Suprapubic skin (tissue), 4 donors: ENCODE data around the gene MAPKAPK2. TPM values are rescaled to one million over a fixed set of nuclear protein-coding genes. Genes with fewer than 3 reads are reported as not detected.

Source experiments
- DNase-seq, 2 donors: peaks; one replicate each; pipeline ENCODE4 v3.0.0-alpha.2; 2019; ENCODE audit warnings: low spot score in 2 of 2
- H3K27ac ChIP-seq: fragments of 200-600 bp; sonication (generic); one replicate; pipeline ENCODE4 v1.5.1; 2019
- H3K27me3 ChIP-seq: fragments of 200-600 bp; sonication (generic); one replicate; pipeline ENCODE4 v1.5.1; 2019
- H3K36me3 ChIP-seq: fragments of 200-600 bp; sonication (generic); one replicate; pipeline ENCODE4 v1.5.1; 2019
- H3K4me1 ChIP-seq: fragments of 200-600 bp; sonication (generic); one replicate; pipeline ENCODE4 v1.5.1; 2019
- H3K4me3 ChIP-seq: fragments of 200-600 bp; sonication (generic); one replicate; pipeline ENCODE4 v1.5.1; 2019; ENCODE audit warnings: mild to moderate bottlenecking
- H3K9me3 ChIP-seq: fragments of 200-600 bp; sonication (generic); one replicate; pipeline ENCODE4 v1.5.1; 2019
- EP300 ChIP-seq: sonication (generic); formaldehyde crosslinking; IDR thresholded peaks from one replicate; pipeline ENCODE4 v1.6.1; 2017; ENCODE audit warnings: antibody characterized with exemption
- POLR2A ChIP-seq, 2 donors: fragments of 450-650 bp; IDR thresholded peaks; one replicate each; pipeline ENCODE4 v1.6.1; 2017; ENCODE audit warnings: antibody characterized with exemption in 2 of 2, mild to moderate bottlenecking in 2 of 2, moderate library complexity in 2 of 2
- POLR2AphosphoS5 ChIP-seq, 3 donors: sonication (generic); formaldehyde crosslinking; IDR thresholded peaks; one replicate each; pipeline ENCODE4 v1.6.1; 2017; ENCODE audit warnings: antibody characterized with exemption in 3 of 3
- whole genome bisulfite sequencing: methylation state at CpG from one replicate; pipeline ENCODE4 v1.1.5; 2018; 5-methylcytosine and 5-hydroxymethylcytosine counted together
- total RNA-seq, 4 donors: library from RNA; depleted of rRNA; stranded (reverse); fragments of >200 nt; gene quantifications; one replicate each; pipeline ENCODE4 v1.1.0, GENCODE V29; 2016
- TF ChIP-seq, protein P1 (sequence below), 2 donors: fragments of 200-600 bp in 1 of 2; fragments of 450-650 bp in 1 of 2; sonication (generic) in 1 of 2; IDR thresholded peaks; one replicate each; pipeline ENCODE4 v1.5.1; 2016 to 2019; ENCODE audit warnings: antibody characterized with exemption in 2 of 2, mild to moderate bottlenecking in 1 of 2, moderate library complexity in 1 of 2

MAPKAPK2 gene
- total RNA-seq, 4 donors from 2014 or later, result 38.0 to 72.3 (median 62.4) TPM

DNA sequence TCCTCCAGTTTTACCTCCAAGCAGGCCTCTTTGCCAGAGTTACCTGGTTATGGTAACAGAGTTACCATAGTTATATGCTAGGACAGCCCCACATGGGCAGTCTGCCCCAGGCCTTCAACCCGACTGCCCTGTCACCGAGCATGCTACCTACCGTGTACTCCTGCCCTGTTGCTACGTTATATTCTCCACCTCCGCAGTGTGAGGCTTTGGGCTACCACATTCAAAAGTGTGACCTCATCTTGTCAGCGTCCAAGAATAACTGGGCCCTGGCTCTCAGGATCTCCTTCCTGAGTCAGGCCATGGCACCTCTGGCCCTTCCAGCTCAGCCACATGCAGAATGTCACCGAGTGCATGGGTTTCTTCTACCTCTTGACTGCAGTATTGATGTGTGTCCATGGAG is 8.9 kb downstream of the MAPKAPK2 start:
- DNase-seq, result no peak
- 86% methylated on average over 7 of the region's 7 CpGs for WGBS
- TF ChIP-seq POLR2AphosphoS5 (IDR thresholded peaks at IDR 0.05) (no peak), EP300 (no peak), POLR2A (IDR thresholded peaks at IDR 0.05) (no peak)
- TF ChIP-seq, protein P1, sequence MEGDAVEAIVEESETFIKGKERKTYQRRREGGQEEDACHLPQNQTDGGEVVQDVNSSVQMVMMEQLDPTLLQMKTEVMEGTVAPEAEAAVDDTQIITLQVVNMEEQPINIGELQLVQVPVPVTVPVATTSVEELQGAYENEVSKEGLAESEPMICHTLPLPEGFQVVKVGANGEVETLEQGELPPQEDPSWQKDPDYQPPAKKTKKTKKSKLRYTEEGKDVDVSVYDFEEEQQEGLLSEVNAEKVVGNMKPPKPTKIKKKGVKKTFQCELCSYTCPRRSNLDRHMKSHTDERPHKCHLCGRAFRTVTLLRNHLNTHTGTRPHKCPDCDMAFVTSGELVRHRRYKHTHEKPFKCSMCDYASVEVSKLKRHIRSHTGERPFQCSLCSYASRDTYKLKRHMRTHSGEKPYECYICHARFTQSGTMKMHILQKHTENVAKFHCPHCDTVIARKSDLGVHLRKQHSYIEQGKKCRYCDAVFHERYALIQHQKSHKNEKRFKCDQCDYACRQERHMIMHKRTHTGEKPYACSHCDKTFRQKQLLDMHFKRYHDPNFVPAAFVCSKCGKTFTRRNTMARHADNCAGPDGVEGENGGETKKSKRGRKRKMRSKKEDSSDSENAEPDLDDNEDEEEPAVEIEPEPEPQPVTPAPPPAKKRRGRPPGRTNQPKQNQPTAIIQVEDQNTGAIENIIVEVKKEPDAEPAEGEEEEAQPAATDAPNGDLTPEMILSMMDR (IDR thresholded peaks at IDR 0.05), result no peak
- H3K36me3 ChIP-seq, result peaks cover 7% of the 10 kb centered on the region
- no peak overlapping the region for H3K27ac ChIP-seq
- no peak overlapping the region for H3K4me3 ChIP-seq
- H3K4me1 ChIP-seq, result peaks cover 74% of the 10 kb centered on the region
- no peaks in the 10 kb centered on the region for H3K9me3 ChIP-seq
- H3K27me3 ChIP-seq, result no peaks in the 10 kb centered on the region

DNA sequence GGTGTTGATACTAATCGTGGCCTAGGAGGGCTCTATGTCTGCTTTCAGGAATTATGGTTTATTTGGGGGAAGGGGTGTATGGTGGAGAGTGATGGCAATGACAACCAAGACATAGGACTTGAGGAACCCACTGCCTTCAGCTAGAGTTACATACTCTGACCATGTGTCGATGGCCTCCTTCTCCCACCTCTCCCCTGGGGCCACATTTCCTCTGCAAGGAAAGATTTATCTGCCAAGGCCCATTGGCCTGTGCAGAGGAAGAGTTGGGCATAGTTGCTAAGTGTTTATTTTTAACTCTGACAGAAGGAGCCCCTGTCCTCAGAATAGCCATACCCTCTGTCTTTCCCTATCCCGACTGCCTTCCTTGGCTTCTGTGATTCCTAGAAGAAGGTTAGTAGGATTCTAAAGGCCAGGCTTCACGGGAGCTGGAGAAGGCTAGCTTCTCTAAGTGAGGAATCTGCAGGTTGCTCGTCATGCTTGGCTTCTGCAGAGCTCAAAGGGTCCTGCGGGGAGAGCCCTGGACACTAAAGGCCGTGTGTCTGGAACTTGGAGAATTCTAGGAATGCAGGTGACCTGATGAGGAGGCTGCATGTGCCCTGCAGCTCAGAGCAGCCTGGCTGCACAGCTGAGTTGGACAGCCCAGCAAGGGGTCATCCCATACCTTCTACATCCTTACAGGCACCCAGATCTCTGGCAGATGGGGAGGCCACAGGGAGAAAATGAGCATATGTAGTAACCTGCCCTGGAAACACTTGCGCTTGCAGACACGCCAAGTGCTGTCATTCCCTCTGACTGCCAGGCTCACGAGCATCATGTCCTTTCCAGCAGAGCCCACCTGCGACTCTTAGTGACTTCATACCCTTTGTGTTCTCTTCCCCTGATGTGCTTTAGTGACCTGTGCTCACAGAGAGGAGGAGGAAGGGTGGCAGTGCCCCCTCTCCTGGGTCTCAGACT is 9.7 kb downstream of the MAPKAPK2 start:
- 68% methylated on average over 7 of the region's 11 CpGs for WGBS
- Histone ChIP-seq H3K4me1 (peaks cover 71% of the 10 kb centered on the region), H3K27ac (no peak overlapping the region), H3K4me3 (no peak overlapping the region), H3K27me3 (no peaks in the 10 kb centered on the region), H3K9me3 (no peaks in the 10 kb centered on the region), H3K36me3 (peaks cover 7% of the 10 kb centered on the region)
- DNase-seq, result no peak
- TF ChIP-seq, protein P1 (IDR thresholded peaks at IDR 0.05), result no peak
- TF ChIP-seq POLR2A (IDR thresholded peaks at IDR 0.05), result no peak
- no peak for TF ChIP-seq EP300
- no peak for TF ChIP-seq POLR2AphosphoS5 (IDR thresholded peaks at IDR 0.05)

DNA sequence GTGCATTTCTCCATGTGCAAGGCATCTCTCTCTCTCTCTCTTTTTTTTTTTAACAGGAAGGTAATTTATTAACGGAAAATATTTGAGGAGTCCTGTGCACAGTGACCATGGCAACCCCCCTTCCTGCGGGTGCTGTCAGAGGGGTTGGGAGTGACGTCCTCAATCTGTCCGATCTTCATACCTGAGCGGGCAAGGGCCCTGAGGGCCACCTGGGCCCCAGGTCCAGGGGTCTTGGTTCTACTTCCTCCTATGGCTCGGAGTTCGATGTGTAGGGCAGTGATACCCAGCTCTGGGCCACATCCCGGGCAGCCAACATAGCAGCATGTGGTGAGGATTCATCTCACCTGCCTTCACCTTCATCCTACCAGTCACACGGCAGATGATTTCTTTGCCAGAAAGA is 11.0 kb downstream of the MAPKAPK2 start:
- peaks cover 70% of the 10 kb centered on the region for H3K4me1 ChIP-seq
- no peak overlapping the region for H3K27ac ChIP-seq
- TF ChIP-seq EP300, result no peak
- TF ChIP-seq POLR2A (IDR thresholded peaks at IDR 0.05), result no peak
- TF ChIP-seq POLR2AphosphoS5 (IDR thresholded peaks at IDR 0.05), result no peak
- TF ChIP-seq, protein P1 (IDR thresholded peaks at IDR 0.05), result no peak
- H3K9me3 ChIP-seq, result no peaks in the 10 kb centered on the region
- DNase-seq, result no peak
- 84% methylated on average over 9 of the region's 9 CpGs for WGBS
- H3K27me3 ChIP-seq, result no peaks in the 10 kb centered on the region
- no peak overlapping the region for H3K4me3 ChIP-seq
- peaks cover 7% of the 10 kb centered on the region for H3K36me3 ChIP-seq

DNA sequence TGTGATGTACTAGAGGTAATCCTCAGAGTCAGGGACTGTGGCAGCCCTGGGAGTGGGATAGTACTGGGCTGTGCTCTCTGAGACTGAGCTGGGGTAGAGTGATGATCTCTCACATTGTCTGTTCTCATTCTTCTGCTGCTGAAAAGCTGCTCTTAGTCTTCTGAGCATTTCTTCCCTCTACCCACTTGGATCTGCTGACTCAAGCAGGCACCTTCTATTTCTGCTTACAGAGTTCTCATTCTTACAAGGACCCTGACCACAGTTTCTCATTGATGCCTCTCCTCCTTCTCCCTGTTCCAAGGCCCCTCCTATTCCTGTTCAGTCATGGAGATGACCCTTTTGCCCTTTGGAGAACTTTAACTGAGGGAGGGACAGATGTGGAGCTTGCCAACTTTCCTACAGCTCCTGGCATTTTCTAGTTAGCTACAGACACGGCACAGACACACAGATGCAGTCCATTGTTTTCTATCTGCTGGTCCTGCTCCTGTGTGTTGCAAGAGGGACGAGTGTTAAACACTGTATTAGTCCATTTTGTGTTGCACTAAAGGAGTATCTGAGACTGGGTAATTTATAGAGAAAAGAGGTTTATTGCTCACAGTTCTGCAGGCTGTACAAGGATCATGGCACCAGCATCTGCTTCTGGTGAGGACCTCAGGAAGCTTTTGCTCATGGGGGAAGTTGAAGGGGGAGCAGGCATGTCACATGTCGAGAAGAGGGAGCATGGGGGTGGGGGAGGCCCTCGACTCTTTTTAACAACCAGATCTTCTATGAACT is 12.3 kb downstream of the MAPKAPK2 start:
- H3K27me3 ChIP-seq, result no peaks in the 10 kb centered on the region
- H3K27ac ChIP-seq, result no peak overlapping the region
- TF ChIP-seq POLR2AphosphoS5 (IDR thresholded peaks at IDR 0.05) (no peak), POLR2A (IDR thresholded peaks at IDR 0.05) (no peak), EP300 (no peak)
- TF ChIP-seq, protein P1 (IDR thresholded peaks at IDR 0.05), result no peak
- 78% methylated on average over 4 of the region's 4 CpGs for WGBS
- no peaks in the 10 kb centered on the region for H3K9me3 ChIP-seq
- H3K36me3 ChIP-seq, result peaks cover 7% of the 10 kb centered on the region
- H3K4me1 ChIP-seq, result peaks cover 62% of the 10 kb centered on the region
- no peak for DNase-seq
- H3K4me3 ChIP-seq, result no peak overlapping the region

DNA sequence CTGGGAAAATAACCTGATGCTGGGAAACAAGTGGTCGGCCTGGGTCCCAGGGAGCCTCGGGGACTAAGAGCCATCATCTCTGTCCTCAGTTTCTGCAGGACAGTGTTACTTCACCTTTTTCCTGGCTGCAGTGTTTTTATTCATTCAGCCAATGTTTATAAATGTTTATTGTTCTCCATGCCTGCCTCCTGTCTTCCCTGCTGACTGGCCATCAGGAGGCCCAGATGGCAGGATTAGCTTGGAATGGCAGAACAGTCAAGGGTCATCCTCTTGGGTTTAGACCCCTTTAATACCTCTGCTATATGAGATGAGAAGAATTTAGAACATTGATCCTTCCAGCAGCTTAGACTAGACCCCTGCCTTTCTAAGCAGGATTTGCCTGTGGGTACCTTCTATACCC is 13.3 kb downstream of the MAPKAPK2 start:
- DNase-seq, result no peak
- peaks cover 7% of the 10 kb centered on the region for H3K36me3 ChIP-seq
- peaks cover 60% of the 10 kb centered on the region for H3K4me1 ChIP-seq
- no peak overlapping the region for H3K4me3 ChIP-seq
- no peak overlapping the region for H3K27ac ChIP-seq
- 97% methylated on average over 2 of the region's 2 CpGs for WGBS
- H3K9me3 ChIP-seq, result no peaks in the 10 kb centered on the region
- TF ChIP-seq POLR2A (IDR thresholded peaks at IDR 0.05), result no peak
- TF ChIP-seq, protein P1 (IDR thresholded peaks at IDR 0.05), result no peak
- no peak for TF ChIP-seq EP300
- no peak for TF ChIP-seq POLR2AphosphoS5 (IDR thresholded peaks at IDR 0.05)
- no peaks in the 10 kb centered on the region for H3K27me3 ChIP-seq
